Neural progenitor cell (in vitro differentiated cells): ENCODE measurements around the gene TMEM123.

ENCODE experiments used
- CTCF ChIP-seq: fragments of 200-600 bp; sonication (generic); IDR thresholded peaks from 2 replicates; pipeline ENCODE4 v1.5.1; 2017; ENCODE audit warnings: antibody characterized with exemption, mild to moderate bottlenecking
- EZH2 ChIP-seq: fragments of 200-600 bp; sonication (generic); IDR thresholded peaks from 2 replicates; pipeline ENCODE4 v1.6.1; 2017; ENCODE audit warnings: antibody characterized with exemption, mild to moderate bottlenecking, moderate library complexity
- EZH2phosphoT487 ChIP-seq: fragments of 200-600 bp; sonication (generic); IDR thresholded peaks from 2 replicates; pipeline ENCODE4 v1.6.1; 2017; ENCODE audit warnings: antibody characterized with exemption

- no peak for TF ChIP-seq CTCF
- TF ChIP-seq EZH2 = no peak
- no peak for TF ChIP-seq EZH2phosphoT487
These were observed 14.6 kb upstream of the TMEM123 start for GRCh38 chr11:102467080-102467708.
